HFFc6 (cell line): ENCODE data around the gene CLCNKB. TPM values are rescaled to one million over a fixed set of nuclear protein-coding genes. Genes with fewer than 3 reads are reported as not detected.

Source experiments
- DNase-seq: peaks from one replicate; pipeline ENCODE4 v3.0.0-alpha.2; 2018
- H3K27ac Mint-ChIP-seq: 2 replicates; pipeline ENCODE4 v1.8.0; 2020; ENCODE audit warnings: mild to moderate bottlenecking, mixed read lengths
- H3K27me3 Mint-ChIP-seq: 2 replicates; pipeline ENCODE4 v1.8.0; 2021; ENCODE audit warnings: mild to moderate bottlenecking, moderate library complexity, mixed read lengths; ENCODE audit not compliant: insufficient read depth
- H3K36me3 Mint-ChIP-seq: 2 replicates; pipeline ENCODE4 v1.8.0; 2021; ENCODE audit warnings: low read depth, mixed read lengths
- H3K4me1 Mint-ChIP-seq: 2 replicates; pipeline ENCODE4 v1.8.0; 2020; ENCODE audit warnings: low read depth, mixed read lengths
- H3K4me3 Mint-ChIP-seq: 2 replicates; pipeline ENCODE4 v1.8.0; 2020; ENCODE audit warnings: mild to moderate bottlenecking, moderate library complexity, mixed read lengths
- H3K9me3 Mint-ChIP-seq: 2 replicates; pipeline ENCODE4 v1.8.0; 2020; ENCODE audit warnings: mild to moderate bottlenecking, mixed read lengths
- long read RNA-seq: library from polyadenylated mRNA; unstranded; transcript quantifications from one replicate; pipeline ENCODE4 v2.0.0, GENCODE V29; 2019
- total RNA-seq, 6 experiments: library from RNA; stranded (reverse); fragmentation: NEBNext Ultra II Directional; extraction: Animal tissue kit (Norgen Biotek cat#: 25700); gene quantifications; 2 replicates in 1 of 6; 3 replicates in 5 of 6; pipeline ENCODE4 v1.2.3, GENCODE V29; 2021
- TF ChIP-seq, protein P1 (sequence below): fragments of 200-600 bp; sonication (generic); IDR thresholded peaks from 2 replicates; pipeline ENCODE4 v1.5.0; 2021; ENCODE audit warnings: antibody characterized with exemption, mild to moderate bottlenecking

CLCNKB gene
- under 1 TPM in 2 of 6 experiments, not detected in 4; 0.10 to 0.14 TPM for total RNA-seq
- long read RNA-seq, result 0 reads

DNA sequence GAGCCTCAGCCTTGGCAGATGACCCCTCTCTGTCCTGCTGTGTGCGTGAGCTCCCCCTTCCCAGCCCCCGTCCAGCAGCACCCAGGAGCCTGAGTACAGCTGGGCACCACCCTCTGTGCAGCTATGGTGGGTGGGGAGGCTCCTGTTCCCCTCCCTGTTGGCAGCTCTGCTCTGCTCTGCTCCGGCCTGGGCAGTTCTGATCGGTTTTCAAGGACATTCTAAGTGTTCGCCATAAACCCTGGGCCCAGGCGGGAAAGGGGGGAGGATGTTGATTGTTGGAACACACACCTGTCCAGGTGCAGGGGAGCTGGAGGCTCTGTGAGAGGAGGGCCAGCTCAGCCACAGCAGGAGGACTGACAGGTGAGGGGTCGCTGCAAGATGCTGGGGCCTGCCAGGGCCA is at the start of gene CLCNKB:
TSS of gene CLCNKB (plus strand) at position 262 of the 400 bp plus-strand sequence. CDS start 711 bp downstream, outside the sequence.
- DNase-seq, result no peak
- TF ChIP-seq, protein P1, sequence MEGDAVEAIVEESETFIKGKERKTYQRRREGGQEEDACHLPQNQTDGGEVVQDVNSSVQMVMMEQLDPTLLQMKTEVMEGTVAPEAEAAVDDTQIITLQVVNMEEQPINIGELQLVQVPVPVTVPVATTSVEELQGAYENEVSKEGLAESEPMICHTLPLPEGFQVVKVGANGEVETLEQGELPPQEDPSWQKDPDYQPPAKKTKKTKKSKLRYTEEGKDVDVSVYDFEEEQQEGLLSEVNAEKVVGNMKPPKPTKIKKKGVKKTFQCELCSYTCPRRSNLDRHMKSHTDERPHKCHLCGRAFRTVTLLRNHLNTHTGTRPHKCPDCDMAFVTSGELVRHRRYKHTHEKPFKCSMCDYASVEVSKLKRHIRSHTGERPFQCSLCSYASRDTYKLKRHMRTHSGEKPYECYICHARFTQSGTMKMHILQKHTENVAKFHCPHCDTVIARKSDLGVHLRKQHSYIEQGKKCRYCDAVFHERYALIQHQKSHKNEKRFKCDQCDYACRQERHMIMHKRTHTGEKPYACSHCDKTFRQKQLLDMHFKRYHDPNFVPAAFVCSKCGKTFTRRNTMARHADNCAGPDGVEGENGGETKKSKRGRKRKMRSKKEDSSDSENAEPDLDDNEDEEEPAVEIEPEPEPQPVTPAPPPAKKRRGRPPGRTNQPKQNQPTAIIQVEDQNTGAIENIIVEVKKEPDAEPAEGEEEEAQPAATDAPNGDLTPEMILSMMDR, result no peak
- no peaks in the 10 kb centered on the region for H3K36me3 Mint-ChIP-seq
- H3K9me3 Mint-ChIP-seq, result no peaks in the 10 kb centered on the region
- no peak within 1 kb of the TSS for H3K27ac Mint-ChIP-seq
- H3K4me1 Mint-ChIP-seq, result no peaks in the 10 kb centered on the region
- no peak within 1 kb of the TSS for H3K4me3 Mint-ChIP-seq
- H3K27me3 Mint-ChIP-seq, result peaks cover 10% of the 10 kb centered on the region

DNA sequence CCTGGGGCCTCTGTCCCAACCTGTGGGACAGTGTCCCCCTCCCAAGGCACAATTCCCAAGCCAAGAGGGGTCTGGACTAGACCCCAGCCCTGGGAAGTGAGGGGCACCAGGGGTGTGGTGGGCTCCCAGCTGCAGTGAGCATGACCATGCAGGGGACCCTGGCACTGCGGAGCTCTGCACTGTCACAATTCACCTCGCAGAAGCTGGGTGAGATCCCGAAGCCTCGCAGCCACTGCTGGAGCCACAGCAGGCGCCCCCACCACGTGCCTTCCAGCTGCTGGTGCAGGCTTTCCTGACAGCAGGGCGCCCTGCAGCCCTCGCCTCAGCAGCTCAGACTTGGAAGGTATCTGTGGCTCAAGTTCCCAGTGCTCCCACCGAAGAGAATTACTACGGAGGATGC is 49.5 kb upstream of the CLCNKB start:
- Mint-ChIP-seq H3K4me3 (no peak overlapping the region), H3K27ac (no peak overlapping the region), H3K36me3 (no peaks in the 10 kb centered on the region), H3K4me1 (no peaks in the 10 kb centered on the region), H3K27me3 (peaks cover 11% of the 10 kb centered on the region; the same call in 1 of the 2 replicates), H3K9me3 (no peaks in the 10 kb centered on the region)
- no peak for DNase-seq
- TF ChIP-seq, protein P1, result no peak

DNA sequence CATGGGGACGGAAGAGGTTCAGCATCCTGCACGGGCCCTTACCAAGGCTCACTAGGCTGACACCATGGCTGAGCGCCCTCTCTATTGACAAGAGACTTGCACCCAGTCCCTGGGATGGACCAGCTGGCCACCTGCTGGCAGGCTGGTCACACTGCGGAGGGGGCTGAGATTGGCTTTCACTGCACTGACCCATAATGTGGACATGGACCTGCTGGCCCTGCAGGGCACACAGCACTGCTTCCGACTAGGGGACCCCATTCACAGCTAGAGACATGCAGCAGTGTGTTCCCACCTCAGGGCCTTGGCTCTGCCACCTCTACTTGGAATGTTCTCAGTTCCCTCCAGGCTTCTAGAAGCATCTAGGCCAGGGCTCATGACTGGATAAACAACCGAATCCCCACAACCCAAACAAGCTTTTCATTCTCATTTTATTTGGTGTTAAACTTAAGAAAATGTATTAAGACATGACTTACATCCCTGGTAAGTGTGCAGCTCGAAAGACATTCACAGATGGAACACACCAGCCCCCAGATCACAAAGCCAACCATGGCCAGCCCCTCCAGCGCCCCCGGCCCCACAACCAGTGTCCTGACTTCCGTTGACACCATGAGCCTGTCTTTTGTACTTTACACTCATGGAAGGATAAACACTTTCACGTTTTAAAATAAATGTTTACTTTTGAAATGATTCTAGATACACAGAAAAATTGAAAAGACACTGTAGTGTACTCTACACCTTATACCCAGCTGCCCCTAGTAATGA is 48.8 kb upstream of the CLCNKB start:
- Mint-ChIP-seq H3K36me3 (no peaks in the 10 kb centered on the region), H3K4me1 (no peaks in the 10 kb centered on the region), H3K9me3 (no peaks in the 10 kb centered on the region), H3K27ac (no peak overlapping the region), H3K4me3 (no peak overlapping the region), H3K27me3 (peaks cover 11% of the 10 kb centered on the region; the same call in 1 of the 2 replicates)
- peak; percentile 50 for DNase-seq
- TF ChIP-seq, protein P1, result peak; percentile 91

DNA sequence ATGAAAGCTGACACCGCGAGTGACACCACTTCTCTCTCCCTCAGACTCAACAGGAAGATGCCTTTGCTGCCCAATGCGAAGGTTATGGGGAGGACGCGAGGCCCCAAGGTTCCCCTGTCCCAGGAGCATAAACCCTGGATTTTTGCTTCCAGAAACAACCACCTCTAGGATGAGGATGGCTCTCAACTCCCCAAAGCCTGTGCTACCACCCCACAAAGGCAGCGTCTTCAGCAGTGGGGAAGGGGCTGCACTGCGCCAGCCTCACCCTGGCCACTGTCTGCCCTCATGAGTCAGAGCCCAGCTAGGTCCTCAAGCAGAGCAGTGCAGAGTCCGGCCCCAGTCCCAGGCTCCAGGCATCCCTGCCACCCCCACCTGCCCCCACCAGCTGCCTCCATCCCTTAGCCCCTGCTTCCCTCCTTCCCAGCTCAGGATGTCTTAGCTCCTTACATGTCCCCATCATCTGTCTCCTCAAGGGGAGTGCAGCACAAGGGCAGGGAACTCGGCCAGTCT is 46.5 kb upstream of the CLCNKB start:
- Mint-ChIP-seq H3K27me3 (peaks cover 11% of the 10 kb centered on the region), H3K9me3 (no peaks in the 10 kb centered on the region), H3K27ac (no peak overlapping the region), H3K4me1 (no peaks in the 10 kb centered on the region), H3K4me3 (no peak overlapping the region), H3K36me3 (no peaks in the 10 kb centered on the region)
- no peak for DNase-seq
- TF ChIP-seq, protein P1, result no peak

DNA sequence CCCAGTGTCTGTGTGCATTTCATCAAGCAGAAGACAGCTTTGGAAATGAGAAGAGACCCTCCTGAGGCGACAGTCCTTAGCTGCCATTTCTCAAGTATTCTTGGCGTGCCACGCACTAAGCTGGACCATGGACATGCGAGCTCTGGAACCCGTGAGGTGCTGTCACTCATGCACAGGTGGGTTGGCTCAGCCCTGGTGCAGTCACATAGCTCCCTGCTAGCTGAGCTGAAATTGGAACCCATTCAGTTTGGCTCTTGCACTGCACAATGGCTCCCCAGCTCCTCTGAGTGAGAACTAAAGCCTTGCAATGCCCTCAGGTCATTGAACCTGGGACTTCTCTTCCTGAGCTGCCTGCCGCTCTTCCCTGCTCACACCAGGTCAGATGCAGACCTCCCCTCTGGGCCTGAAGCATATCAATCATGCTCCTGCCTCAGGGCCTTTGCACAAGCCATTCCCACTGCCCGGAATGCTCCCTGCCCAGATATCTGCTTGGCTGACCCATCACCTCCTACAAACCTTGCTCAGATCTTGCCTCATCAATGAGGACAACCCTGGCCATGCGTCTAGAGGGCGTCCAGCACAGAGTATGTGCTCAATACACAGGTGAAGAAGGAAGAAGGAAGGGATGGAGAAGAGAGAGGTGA is 45.8 kb upstream of the CLCNKB start:
- TF ChIP-seq, protein P1, result no peak
- H3K27me3 Mint-ChIP-seq, result peaks cover 11% of the 10 kb centered on the region
- H3K27ac Mint-ChIP-seq, result no peak overlapping the region
- H3K36me3 Mint-ChIP-seq, result no peaks in the 10 kb centered on the region
- no peaks in the 10 kb centered on the region for H3K4me1 Mint-ChIP-seq
- H3K4me3 Mint-ChIP-seq, result no peak overlapping the region
- no peaks in the 10 kb centered on the region for H3K9me3 Mint-ChIP-seq
- no peak for DNase-seq
